Left ventricle myocardium inferior (tissue), 1 donor: ENCODE results near the gene CALHM3. TPM values are rescaled to one million over a fixed set of nuclear protein-coding genes. Genes with fewer than 3 reads are reported as not detected.

Source experiments
- DNase-seq: peaks from one replicate; pipeline ENCODE4 v3.0.0-alpha.2; 2020
- H3K27ac ChIP-seq: fragments of 200-600 bp; replicated peaks from 2 replicates; pipeline ENCODE4 v1.8.0; 2021
- H3K27me3 ChIP-seq: fragments of 200-600 bp; 2 replicates; pipeline ENCODE4 v1.8.0; 2021; ENCODE audit warnings: low read depth
- H3K36me3 ChIP-seq: fragments of 200-600 bp; 2 replicates; pipeline ENCODE4 v1.8.0; 2021
- H3K4me1 ChIP-seq: fragments of 200-600 bp; 2 replicates; pipeline ENCODE4 v1.8.0; 2021
- H3K4me3 ChIP-seq: fragments of 200-600 bp; 2 replicates; pipeline ENCODE4 v1.8.0; 2021; ENCODE audit warnings: mild to moderate bottlenecking, moderate library complexity
- H3K9me3 ChIP-seq: fragments of 200-600 bp; replicated peaks from 2 replicates; pipeline ENCODE4 v1.8.0; 2021
- CTCF ChIP-seq: fragments of 200-600 bp; IDR thresholded peaks from 2 replicates; pipeline ENCODE4 v1.8.0; 2021; ENCODE audit warnings: antibody characterized with exemption, mild to moderate bottlenecking, borderline replicate concordance
- intact Hi-C: fragments of 100-400 bp; cut with micrococcal nuclease; formaldehyde crosslinking; loops from one replicate; pipeline ENCODE4 v1.11.0; 2022
- total RNA-seq: library from RNA; stranded (reverse); fragmentation: NEBNext Ultra II Directional; extraction: Animal tissue kit (Norgen Biotek cat#: 25700); gene quantifications from one replicate; pipeline ENCODE4 v1.2.1, GENCODE V29; 2021
- donor health status: DM: no; HTN: yes; CAD: no; lungs with severe emphysema.

The CALHM3 gene
- total RNA-seq, 1 donor from 2014 or later: not detected

- Histone ChIP-seq H3K9me3 (no peaks in the 10 kb centered on the region), H3K4me1 (no peaks in the 10 kb centered on the region), H3K27ac (no peak overlapping the region), H3K27me3 (no peaks in the 10 kb centered on the region), H3K36me3 (no peaks in the 10 kb centered on the region), H3K4me3 (no peak overlapping the region)
- intact Hi-C loops: no loop called here
- no peak for DNase-seq
- no peak for TF ChIP-seq CTCF
These were observed 21.0 kb downstream of the CALHM3 start for GRCh38 chr10:103457896-103458583.

- Histone ChIP-seq H3K9me3 (no peaks in the 10 kb centered on the region), H3K4me1 (peaks cover 7% of the 10 kb centered on the region), H3K36me3 (no peaks in the 10 kb centered on the region), H3K4me3 (no peak overlapping the region), H3K27me3 (peaks cover 6% of the 10 kb centered on the region), H3K27ac (no peak overlapping the region)
- no peak for TF ChIP-seq CTCF
- intact Hi-C loops: no loop called here
- DNase-seq: no peak
These were observed 21.8 kb downstream of the CALHM3 start for GRCh38 chr10:103457176-103457712.

- Histone ChIP-seq H3K27me3 (peaks cover 12% of the 10 kb centered on the region), H3K9me3 (no peaks in the 10 kb centered on the region), H3K36me3 (no peaks in the 10 kb centered on the region), H3K4me1 (peaks cover 14% of the 10 kb centered on the region), H3K4me3 (no peak overlapping the region), H3K27ac (no peak overlapping the region)
- no peak for TF ChIP-seq CTCF
- intact Hi-C loops: no loop called here
- DNase-seq: no peak
These were observed 22.9 kb downstream of the CALHM3 start for GRCh38 chr10:103456074-103456660.

- TF ChIP-seq CTCF: no peak
- Histone ChIP-seq H3K27ac (no peak overlapping the region), H3K36me3 (peaks cover 5% of the 10 kb centered on the region), H3K4me1 (peaks cover 23% of the 10 kb centered on the region), H3K9me3 (no peaks in the 10 kb centered on the region), H3K27me3 (peaks cover 12% of the 10 kb centered on the region), H3K4me3 (no peak overlapping the region)
- DNase-seq: no peak
- intact Hi-C loops: no loop called here
These were observed 23.8 kb downstream of the CALHM3 start for GRCh38 chr10:103455235-103455634.

- peaks cover 17% of the 10 kb centered on the region for H3K36me3 ChIP-seq
- H3K27me3 ChIP-seq: peaks cover 12% of the 10 kb centered on the region
- intact Hi-C loops: no loop called here
- H3K9me3 ChIP-seq: no peaks in the 10 kb centered on the region
- no peak overlapping the region for H3K4me3 ChIP-seq
- TF ChIP-seq CTCF: no peak
- H3K27ac ChIP-seq: no peak overlapping the region
- DNase-seq: no peak
- H3K4me1 ChIP-seq: peaks cover 35% of the 10 kb centered on the region
These were observed 25.0 kb downstream of the CALHM3 start for GRCh38 chr10:103454026-103454425.
